GM23338 (cell line): ENCODE measurements around the gene EGFR. TPM values are rescaled to one million over a fixed set of nuclear protein-coding genes. Genes with fewer than 3 reads are reported as not detected.

Source experiments
- ATAC-seq: fragments of 200-7000 bp; cut with Tn5 transposase; 3 replicates; pipeline ENCODE4 v1.9.1; 2020
- DNase-seq: peaks from one replicate; pipeline ENCODE4 v3.0.0-alpha.2; 2015; ENCODE audit warnings: low spot score
- H2AFZ ChIP-seq: fragments of 200-600 bp; sonication (generic); 2 replicates; pipeline ENCODE4 v1.8.0; 2016; ENCODE audit warnings: antibody characterized with exemption, mild to moderate bottlenecking, moderate library complexity
- H3F3A ChIP-seq: fragments of 200-600 bp; sonication (generic); replicated peaks from 2 replicates; pipeline ENCODE4 v1.8.0; 2017; ENCODE audit warnings: antibody characterized with exemption, mixed run types, low read depth
- H3K27ac ChIP-seq: fragments of 200-600 bp; sonication (generic); 2 replicates; pipeline ENCODE4 v1.6.1; 2016; ENCODE audit warnings: low read depth
- H3K27me3 ChIP-seq: fragments of 200-600 bp; sonication (generic); 2 replicates; pipeline ENCODE4 v1.8.0; 2016; ENCODE audit warnings: mild to moderate bottlenecking, mixed run types, moderate library complexity; ENCODE audit not compliant: insufficient read depth
- H3K36me3 ChIP-seq: fragments of 200-600 bp; sonication (generic); 2 replicates; pipeline ENCODE4 v1.8.0; 2016; ENCODE audit warnings: mild to moderate bottlenecking; ENCODE audit not compliant: insufficient read depth
- H3K4me1 ChIP-seq: fragments of 200-600 bp; sonication (generic); 2 replicates; pipeline ENCODE4 v1.8.0; 2016; ENCODE audit warnings: mild to moderate bottlenecking, moderate library complexity; ENCODE audit not compliant: insufficient read depth
- H3K4me2 ChIP-seq: fragments of 200-600 bp; sonication (generic); 2 replicates; pipeline ENCODE4 v1.7.1; 2017; ENCODE audit warnings: mixed run types
- H3K4me3 ChIP-seq: fragments of 200-600 bp; sonication (generic); 2 replicates; pipeline ENCODE4 v1.6.1; 2016; ENCODE audit warnings: mixed run types
- H3K79me2 ChIP-seq: fragments of 200-600 bp; sonication (generic); replicated peaks from 2 replicates; pipeline ENCODE4 v1.8.0; 2017; ENCODE audit warnings: mild to moderate bottlenecking; ENCODE audit not compliant: insufficient read depth
- H3K9me2 ChIP-seq: fragments of 200-600 bp; sonication (generic); 2 replicates; pipeline ENCODE4 v1.8.0; 2017; ENCODE audit not compliant: insufficient read depth
- H4K20me1 ChIP-seq: fragments of 200-600 bp; sonication (generic); replicated peaks from 2 replicates; pipeline ENCODE4 v1.8.0; 2017; ENCODE audit warnings: mild to moderate bottlenecking; ENCODE audit not compliant: insufficient read depth
- H3K27ac Mint-ChIP-seq: 2 replicates; pipeline ENCODE4 v1.8.0; 2020; ENCODE audit warnings: inconsistent platforms, mild to moderate bottlenecking, moderate library complexity, mixed read lengths
- H3K27me3 Mint-ChIP-seq: 3 replicates; pipeline ENCODE4 v1.8.0; 2022; ENCODE audit warnings: low read depth, mild to moderate bottlenecking, moderate library complexity, mixed read lengths, inconsistent platforms; ENCODE audit not compliant: insufficient read depth, poor library complexity
- H3K36me3 Mint-ChIP-seq: 3 replicates; pipeline ENCODE4 v1.8.0; 2021; ENCODE audit warnings: low read depth, mild to moderate bottlenecking, inconsistent platforms, moderate library complexity, mixed read lengths
- H3K4me1 Mint-ChIP-seq: 3 replicates; pipeline ENCODE4 v1.8.0; 2020; ENCODE audit warnings: mild to moderate bottlenecking, inconsistent platforms, mixed read lengths
- H3K4me3 Mint-ChIP-seq: 3 replicates; pipeline ENCODE4 v1.8.0; 2021; ENCODE audit warnings: moderate library complexity, mild to moderate bottlenecking, inconsistent platforms, mixed read lengths
- H3K9me3 Mint-ChIP-seq: 3 replicates; pipeline ENCODE4 v1.8.0; 2020; ENCODE audit warnings: moderate library complexity, mild to moderate bottlenecking, inconsistent platforms, mixed read lengths
- EZH2phosphoT487 ChIP-seq: fragments of 200-600 bp; sonication (generic); IDR thresholded peaks from one replicate; pipeline ENCODE4 v1.8.1; 2018; ENCODE audit warnings: antibody characterized with exemption; ENCODE audit not compliant: unreplicated experiment
- JUNB ChIP-seq: IDR thresholded peaks from one replicate; pipeline ENCODE4 v1.6.1; 2016; ENCODE audit warnings: antibody characterized with exemption; ENCODE audit not compliant: unreplicated experiment
- NANOG ChIP-seq: IDR thresholded peaks from 2 replicates; pipeline ENCODE4 v1.6.1; 2016; ENCODE audit warnings: antibody characterized with exemption, borderline replicate concordance
- STAT1 ChIP-seq: IDR thresholded peaks from one replicate; pipeline ENCODE4 v1.6.1; 2016; ENCODE audit warnings: antibody characterized with exemption; ENCODE audit not compliant: unreplicated experiment
- ZNF114 ChIP-seq: fragments of 250-450 bp; sonication (Bioruptor Pico); IDR thresholded peaks from 2 replicates; pipeline ENCODE4 v1.5.0; 2020; ENCODE audit warnings: mild to moderate bottlenecking, moderate library complexity
- polyA plus RNA-seq: library from polyadenylated mRNA; unstranded; fragments of >200 nt; fragmentation: Nextera tagmentation; extraction: Ambion mirVana; gene quantifications from 2 replicates; pipeline ENCODE4 v1.2.1, GENCODE V29; 2016
- total RNA-seq: library from RNA; depleted of rRNA; stranded (reverse); fragments of >200 nt; shearing (Covaris generic); gene quantifications from 2 replicates; pipeline ENCODE4 v1.2.3, GENCODE V29; 2014
- TF ChIP-seq, protein P1 (sequence below): IDR thresholded peaks from 2 replicates; pipeline ENCODE4 v1.6.1; 2016; ENCODE audit warnings: antibody characterized with exemption
- TF ChIP-seq, protein P2 (sequence below), 2 experiments: fragments of 200-600 bp in 1 of 2; sonication (generic) in 1 of 2; conservative IDR thresholded peaks; 2 replicates each; pipeline versions ENCODE4 v1.5.1 to v1.6.1; 2016 to 2017; ENCODE audit warnings: antibody characterized with exemption in 2 of 2, low read depth in 2 of 2, mild to moderate bottlenecking in 2 of 2, moderate library complexity in 1 of 2
- TF ChIP-seq, protein P3 (sequence below): fragments of 250-450 bp; sonication (Bioruptor Pico); IDR thresholded peaks from 2 replicates; pipeline ENCODE4 v1.5.0; 2020; ENCODE audit warnings: mild to moderate bottlenecking, moderate library complexity

Gene EGFR
- total and polyA plus RNA-seq, 2 experiments from 2014 or later = 1.5 to 4.5 TPM

DNA sequence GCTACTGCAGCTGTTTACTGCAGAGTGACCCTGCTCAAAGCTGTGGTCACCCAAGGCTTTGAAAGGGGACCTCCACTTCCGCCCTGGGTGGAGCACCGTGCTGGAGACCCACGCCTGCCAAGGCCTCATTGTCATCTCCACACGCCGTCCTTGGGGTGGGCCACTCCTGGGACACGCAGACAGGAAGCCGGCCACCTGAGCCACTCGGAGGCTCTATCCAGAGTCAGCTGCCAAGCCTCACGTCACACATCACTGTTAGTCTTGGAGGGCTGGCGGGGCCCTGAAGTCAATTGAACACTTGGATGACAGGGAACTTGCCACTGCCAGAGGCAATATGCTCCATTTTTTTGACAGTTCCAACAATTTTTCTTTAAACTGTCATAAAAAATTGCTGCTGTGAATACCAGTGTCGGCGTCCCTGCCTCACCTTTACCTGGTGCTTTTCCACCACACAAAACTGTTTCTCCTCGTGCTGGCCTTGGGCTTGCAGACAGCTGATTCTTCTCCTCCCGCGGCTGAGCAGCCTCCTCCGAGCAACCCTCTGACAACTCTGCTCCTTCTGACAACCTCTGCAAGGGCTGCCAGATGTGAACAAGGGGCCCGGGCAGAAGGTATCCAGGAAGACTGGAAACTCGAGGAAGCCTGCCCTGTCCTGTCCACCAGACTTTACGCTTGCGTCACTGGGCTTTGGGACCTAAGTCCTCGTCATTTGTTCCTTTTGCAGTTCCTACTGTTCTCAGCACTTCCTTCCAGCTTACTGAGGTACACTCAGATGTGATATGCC, 81.9 kb downstream of the EGFR start (continued):
- TF ChIP-seq, protein P1, sequence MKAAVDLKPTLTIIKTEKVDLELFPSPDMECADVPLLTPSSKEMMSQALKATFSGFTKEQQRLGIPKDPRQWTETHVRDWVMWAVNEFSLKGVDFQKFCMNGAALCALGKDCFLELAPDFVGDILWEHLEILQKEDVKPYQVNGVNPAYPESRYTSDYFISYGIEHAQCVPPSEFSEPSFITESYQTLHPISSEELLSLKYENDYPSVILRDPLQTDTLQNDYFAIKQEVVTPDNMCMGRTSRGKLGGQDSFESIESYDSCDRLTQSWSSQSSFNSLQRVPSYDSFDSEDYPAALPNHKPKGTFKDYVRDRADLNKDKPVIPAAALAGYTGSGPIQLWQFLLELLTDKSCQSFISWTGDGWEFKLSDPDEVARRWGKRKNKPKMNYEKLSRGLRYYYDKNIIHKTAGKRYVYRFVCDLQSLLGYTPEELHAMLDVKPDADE = no peak
- TF ChIP-seq NANOG (no peak), ZNF114 (CRISPR knock-in tag) (no peak), EZH2phosphoT487 (no peak), STAT1 (no peak)
- TF ChIP-seq, protein P2, sequence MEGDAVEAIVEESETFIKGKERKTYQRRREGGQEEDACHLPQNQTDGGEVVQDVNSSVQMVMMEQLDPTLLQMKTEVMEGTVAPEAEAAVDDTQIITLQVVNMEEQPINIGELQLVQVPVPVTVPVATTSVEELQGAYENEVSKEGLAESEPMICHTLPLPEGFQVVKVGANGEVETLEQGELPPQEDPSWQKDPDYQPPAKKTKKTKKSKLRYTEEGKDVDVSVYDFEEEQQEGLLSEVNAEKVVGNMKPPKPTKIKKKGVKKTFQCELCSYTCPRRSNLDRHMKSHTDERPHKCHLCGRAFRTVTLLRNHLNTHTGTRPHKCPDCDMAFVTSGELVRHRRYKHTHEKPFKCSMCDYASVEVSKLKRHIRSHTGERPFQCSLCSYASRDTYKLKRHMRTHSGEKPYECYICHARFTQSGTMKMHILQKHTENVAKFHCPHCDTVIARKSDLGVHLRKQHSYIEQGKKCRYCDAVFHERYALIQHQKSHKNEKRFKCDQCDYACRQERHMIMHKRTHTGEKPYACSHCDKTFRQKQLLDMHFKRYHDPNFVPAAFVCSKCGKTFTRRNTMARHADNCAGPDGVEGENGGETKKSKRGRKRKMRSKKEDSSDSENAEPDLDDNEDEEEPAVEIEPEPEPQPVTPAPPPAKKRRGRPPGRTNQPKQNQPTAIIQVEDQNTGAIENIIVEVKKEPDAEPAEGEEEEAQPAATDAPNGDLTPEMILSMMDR (conservative IDR thresholded peaks at IDR 0.05; ENCODE audit: low read depth in 2 of 2) = no peak

DNA sequence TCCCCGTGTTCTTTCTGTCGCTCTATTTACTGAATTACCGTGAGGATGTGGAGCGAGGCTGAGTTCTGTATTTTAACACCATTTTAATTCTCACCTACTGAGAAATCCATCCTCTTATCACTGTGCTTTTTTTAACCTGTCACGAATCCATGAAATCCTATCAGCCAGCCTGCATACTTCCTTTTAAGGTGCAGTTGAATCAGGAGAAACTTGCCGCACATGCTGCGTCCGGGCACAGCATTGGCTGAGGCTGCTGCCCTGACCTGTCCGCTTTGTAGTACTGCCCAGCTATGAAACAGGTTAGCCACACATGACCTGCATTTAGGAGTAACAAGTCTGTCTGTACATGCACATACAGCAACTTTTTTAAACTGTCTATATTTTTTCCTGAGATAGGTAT, 82.5 kb downstream of the EGFR start:
- no peaks in the 10 kb centered on the region for H3K9me2 ChIP-seq
- DNase-seq (no peak), ATAC-seq (no peak)
- no peaks in the 10 kb centered on the region for H3K27me3 ChIP-seq
- no peak overlapping the region for H3K4me3 ChIP-seq
- H3K4me2 ChIP-seq = no peak overlapping the region
- no peak overlapping the region for H2AFZ ChIP-seq
- Mint-ChIP-seq H3K36me3 (no peaks in the 10 kb centered on the region), H3K4me3 (no peak overlapping the region), H3K4me1 (peaks cover 35% of the 10 kb centered on the region), H3K27me3 (peaks cover 5% of the 10 kb centered on the region), H3K27ac (peak overlapping the region; percentile 61; the same call in 1 of the 2 replicates), H3K9me3 (no peaks in the 10 kb centered on the region)
- H3K36me3 ChIP-seq = no peaks in the 10 kb centered on the region
- H3F3A ChIP-seq = no peaks in the 10 kb centered on the region
- no peaks in the 10 kb centered on the region for H4K20me1 ChIP-seq
- H3K27ac ChIP-seq = no peak overlapping the region
- no peaks in the 10 kb centered on the region for H3K79me2 ChIP-seq
- peaks cover 16% of the 10 kb centered on the region; the same call in 1 of the 2 replicates for H3K4me1 ChIP-seq
- TF ChIP-seq, protein P2 (conservative IDR thresholded peaks at IDR 0.05; ENCODE audit: low read depth in 2 of 2) = no peak
- TF ChIP-seq, protein P3, sequence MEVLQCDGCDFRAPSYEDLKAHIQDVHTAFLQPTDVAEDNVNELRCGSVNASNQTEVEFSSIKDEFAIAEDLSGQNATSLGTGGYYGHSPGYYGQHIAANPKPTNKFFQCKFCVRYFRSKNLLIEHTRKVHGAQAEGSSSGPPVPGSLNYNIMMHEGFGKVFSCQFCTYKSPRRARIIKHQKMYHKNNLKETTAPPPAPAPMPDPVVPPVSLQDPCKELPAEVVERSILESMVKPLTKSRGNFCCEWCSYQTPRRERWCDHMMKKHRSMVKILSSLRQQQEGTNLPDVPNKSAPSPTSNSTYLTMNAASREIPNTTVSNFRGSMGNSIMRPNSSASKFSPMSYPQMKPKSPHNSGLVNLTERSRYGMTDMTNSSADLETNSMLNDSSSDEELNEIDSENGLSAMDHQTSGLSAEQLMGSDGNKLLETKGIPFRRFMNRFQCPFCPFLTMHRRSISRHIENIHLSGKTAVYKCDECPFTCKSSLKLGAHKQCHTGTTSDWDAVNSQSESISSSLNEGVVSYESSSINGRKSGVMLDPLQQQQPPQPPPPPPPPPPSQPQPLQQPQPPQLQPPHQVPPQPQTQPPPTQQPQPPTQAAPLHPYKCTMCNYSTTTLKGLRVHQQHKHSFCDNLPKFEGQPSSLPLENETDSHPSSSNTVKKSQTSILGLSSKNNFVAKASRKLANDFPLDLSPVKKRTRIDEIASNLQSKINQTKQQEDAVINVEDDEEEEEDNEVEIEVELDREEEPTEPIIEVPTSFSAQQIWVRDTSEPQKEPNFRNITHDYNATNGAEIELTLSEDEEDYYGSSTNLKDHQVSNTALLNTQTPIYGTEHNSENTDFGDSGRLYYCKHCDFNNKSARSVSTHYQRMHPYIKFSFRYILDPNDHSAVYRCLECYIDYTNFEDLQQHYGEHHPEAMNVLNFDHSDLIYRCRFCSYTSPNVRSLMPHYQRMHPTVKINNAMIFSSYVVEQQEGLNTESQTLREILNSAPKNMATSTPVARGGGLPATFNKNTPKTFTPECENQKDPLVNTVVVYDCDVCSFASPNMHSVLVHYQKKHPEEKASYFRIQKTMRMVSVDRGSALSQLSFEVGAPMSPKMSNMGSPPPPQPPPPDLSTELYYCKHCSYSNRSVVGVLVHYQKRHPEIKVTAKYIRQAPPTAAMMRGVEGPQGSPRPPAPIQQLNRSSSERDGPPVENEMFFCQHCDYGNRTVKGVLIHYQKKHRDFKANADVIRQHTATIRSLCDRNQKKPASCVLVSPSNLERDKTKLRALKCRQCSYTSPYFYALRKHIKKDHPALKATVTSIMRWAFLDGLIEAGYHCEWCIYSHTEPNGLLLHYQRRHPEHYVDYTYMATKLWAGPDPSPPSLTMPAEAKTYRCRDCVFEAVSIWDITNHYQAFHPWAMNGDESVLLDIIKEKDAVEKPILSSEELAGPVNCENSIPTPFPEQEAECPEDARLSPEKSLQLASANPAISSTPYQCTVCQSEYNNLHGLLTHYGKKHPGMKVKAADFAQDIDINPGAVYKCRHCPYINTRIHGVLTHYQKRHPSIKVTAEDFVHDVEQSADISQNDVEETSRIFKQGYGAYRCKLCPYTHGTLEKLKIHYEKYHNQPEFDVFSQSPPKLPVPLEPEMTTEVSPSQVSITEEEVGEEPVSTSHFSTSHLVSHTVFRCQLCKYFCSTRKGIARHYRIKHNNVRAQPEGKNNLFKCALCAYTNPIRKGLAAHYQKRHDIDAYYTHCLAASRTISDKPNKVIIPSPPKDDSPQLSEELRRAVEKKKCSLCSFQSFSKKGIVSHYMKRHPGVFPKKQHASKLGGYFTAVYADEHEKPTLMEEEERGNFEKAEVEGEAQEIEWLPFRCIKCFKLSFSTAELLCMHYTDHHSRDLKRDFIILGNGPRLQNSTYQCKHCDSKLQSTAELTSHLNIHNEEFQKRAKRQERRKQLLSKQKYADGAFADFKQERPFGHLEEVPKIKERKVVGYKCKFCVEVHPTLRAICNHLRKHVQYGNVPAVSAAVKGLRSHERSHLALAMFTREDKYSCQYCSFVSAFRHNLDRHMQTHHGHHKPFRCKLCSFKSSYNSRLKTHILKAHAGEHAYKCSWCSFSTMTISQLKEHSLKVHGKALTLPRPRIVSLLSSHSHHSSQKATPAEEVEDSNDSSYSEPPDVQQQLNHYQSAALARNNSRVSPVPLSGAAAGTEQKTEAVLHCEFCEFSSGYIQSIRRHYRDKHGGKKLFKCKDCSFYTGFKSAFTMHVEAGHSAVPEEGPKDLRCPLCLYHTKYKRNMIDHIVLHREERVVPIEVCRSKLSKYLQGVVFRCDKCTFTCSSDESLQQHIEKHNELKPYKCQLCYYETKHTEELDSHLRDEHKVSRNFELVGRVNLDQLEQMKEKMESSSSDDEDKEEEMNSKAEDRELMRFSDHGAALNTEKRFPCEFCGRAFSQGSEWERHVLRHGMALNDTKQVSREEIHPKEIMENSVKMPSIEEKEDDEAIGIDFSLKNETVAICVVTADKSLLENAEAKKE (CRISPR knock-in tag) = no peak
- no peak for TF ChIP-seq EZH2phosphoT487
- no peak for TF ChIP-seq ZNF114 (CRISPR knock-in tag)
- no peak for TF ChIP-seq JUNB
- TF ChIP-seq, protein P1 = no peak
